Caco-2 (cell line): ENCODE measurements around the gene DNAJC1. TPM values are rescaled to one million over a fixed set of nuclear protein-coding genes. Genes with fewer than 3 reads are reported as not detected.
"Not testable (repeated sequence)": the region's sequence is repeated elsewhere in the genome, so short reads cannot be mapped to it uniquely, and the experiment has no call there.

Experiments used
- BruUV-seq: library from RNA; stranded (reverse); fragments of 400-500 nt; replicated peaks from 2 replicates; lab custom pipeline; 2021; lab: Mats Ljungman, UMichigan
- CTCF ChIA-PET: fragments of 300-600 bp; sonication (Branson Sonifier 250); formaldehyde crosslinking; loops from one replicate; lab custom pipeline; 2022; ENCODE audit warnings: antibody characterized with exemption; lab: Charles Lee
- POLR2A ChIA-PET: fragments of 300-600 bp; sonication (Branson Sonifier 250); formaldehyde crosslinking; loops from one replicate; lab custom pipeline; 2022; ENCODE audit warnings: antibody characterized with exemption; lab: Charles Lee
- DNase-seq, 2 experiments: peaks; one replicate each; pipeline versions ENCODE4 v3.0.0 to v3.0.0-alpha.2; 2020 to 2022
- H3K27me3 ChIP-seq: replicated peaks from 2 replicates; pipeline ENCODE4 v1.6.0; 2011; ENCODE audit warnings: low read length; ENCODE audit not compliant: control insufficient read depth, insufficient read depth
- H3K36me3 ChIP-seq: 2 replicates; pipeline ENCODE4 v1.5.1; 2011; ENCODE audit warnings: low read length; ENCODE audit not compliant: control insufficient read depth, insufficient read depth
- H3K4me1 ChIP-seq: fragments of 250-450 bp; sonication (Bioruptor Pico); 2 replicates; pipeline ENCODE4 v1.5.1; 2020; ENCODE audit warnings: mild to moderate bottlenecking
- H3K4me3 ChIP-seq: 2 replicates; pipeline ENCODE4 v1.5.1; 2011; ENCODE audit warnings: low read depth, mild to moderate bottlenecking, control low read depth, low read length
- H3K9me3 ChIP-seq: fragments of 250-450 bp; sonication (Bioruptor Pico); 2 replicates; pipeline ENCODE4 v1.5.1; 2020; ENCODE audit warnings: mild to moderate bottlenecking, moderate library complexity
- H3K27ac Mint-ChIP-seq: one replicate; pipeline ENCODE4 v1.8.0; 2022; ENCODE audit warnings: mixed read lengths; ENCODE audit not compliant: unreplicated experiment
- H3K27me3 Mint-ChIP-seq: one replicate; pipeline ENCODE4 v1.8.0; 2022; ENCODE audit warnings: mixed read lengths; ENCODE audit not compliant: insufficient read depth, unreplicated experiment
- H3K36me3 Mint-ChIP-seq: one replicate; pipeline ENCODE4 v1.8.0; 2022; ENCODE audit warnings: mild to moderate bottlenecking, mixed read lengths; ENCODE audit not compliant: insufficient read depth, unreplicated experiment
- H3K4me1 Mint-ChIP-seq: one replicate; pipeline ENCODE4 v1.8.0; 2022; ENCODE audit warnings: low read depth, mixed read lengths; ENCODE audit not compliant: unreplicated experiment
- H3K4me3 Mint-ChIP-seq: one replicate; pipeline ENCODE4 v1.8.0; 2022; ENCODE audit warnings: mild to moderate bottlenecking, moderate library complexity, mixed read lengths; ENCODE audit not compliant: unreplicated experiment
- H3K9me3 Mint-ChIP-seq: one replicate; pipeline ENCODE4 v1.8.0; 2022; ENCODE audit warnings: mixed read lengths; ENCODE audit not compliant: unreplicated experiment
- intact Hi-C: fragments of 100-400 bp; cut with micrococcal nuclease; formaldehyde crosslinking; loops from one replicate; pipeline ENCODE4 v1.10.0; 2022; ENCODE audit not compliant: unreplicated experiment
- total RNA-seq: library from RNA; stranded (reverse); gene quantifications from 2 replicates; pipeline ENCODE4 v1.2.3, GENCODE V29; 2022
- TF ChIP-seq, protein P1 (sequence below), 2 experiments: fragments of 200-600 bp in 1 of 2; IDR thresholded peaks; 1 replicate in 1 of 2; 2 replicates in 1 of 2; pipeline versions ENCODE4 v1.5.1 to v1.8.0; 2011 to 2022; ENCODE audit warnings: antibody characterized with exemption in 1 of 2, control low read depth in 1 of 2, inconsistent platforms in 1 of 2, low read depth in 1 of 2, low read length in 1 of 2, mild to moderate bottlenecking in 1 of 2, moderate library complexity in 1 of 2; ENCODE audit not compliant: insufficient read depth in 1 of 2, severe bottlenecking in 1 of 2, unreplicated experiment in 1 of 2

DNAJC1 gene
- total RNA-seq, 1 experiment from 2014 or later, result 50.7 TPM

DNA sequence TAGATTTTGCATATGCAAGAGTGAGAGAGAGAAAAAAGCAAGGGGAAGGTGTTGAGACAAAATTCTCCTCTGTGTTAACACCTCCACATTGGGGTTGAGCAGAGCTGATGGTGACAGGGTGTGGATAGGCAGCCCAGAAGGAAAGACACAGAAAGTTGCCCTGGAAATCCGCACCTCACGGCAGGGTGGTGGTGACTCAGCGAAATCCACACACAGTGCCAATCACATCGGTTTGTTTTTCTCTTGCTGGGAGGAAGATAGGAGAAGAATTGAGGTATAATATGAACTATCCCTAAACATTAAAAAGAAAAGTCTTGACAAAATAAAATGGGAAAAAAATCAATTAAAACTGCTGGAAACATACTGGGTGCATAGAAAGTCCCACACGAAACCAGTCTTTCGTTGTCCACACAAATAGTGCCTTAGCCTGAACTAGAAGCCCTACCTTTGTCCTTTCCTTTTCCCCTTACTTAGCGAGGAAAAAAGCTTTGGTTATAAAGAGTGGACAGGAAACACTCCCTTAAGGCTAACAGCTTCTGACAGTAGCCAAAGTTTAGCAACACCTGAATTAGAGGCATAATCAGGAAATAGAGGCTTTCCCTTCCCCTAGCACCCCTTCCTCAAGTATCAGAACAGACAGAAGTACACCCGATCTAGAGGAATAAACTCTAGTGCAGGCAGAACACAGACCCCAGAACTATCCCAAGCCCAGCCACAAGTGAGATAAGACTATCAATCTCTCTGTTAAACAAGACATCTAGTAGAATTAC, 39.2 kb upstream of the DNAJC1 start:
- BruUV-seq, result no TSS peak
- Mint-ChIP-seq H3K36me3 (no peaks in the 10 kb centered on the region), H3K27me3 (peaks cover 13% of the 10 kb centered on the region), H3K27ac (no peak overlapping the region), H3K4me1 (no peaks in the 10 kb centered on the region), H3K9me3 (no peaks in the 10 kb centered on the region), H3K4me3 (no peak overlapping the region)
- ChIA-PET CTCF (no interaction called here), POLR2A (no interaction called here)
- H3K27me3 ChIP-seq, result no peaks in the 10 kb centered on the region
- DNase-seq, result no peak
- no peaks in the 10 kb centered on the region for H3K4me1 ChIP-seq
- H3K4me3 ChIP-seq, result no peak overlapping the region
- H3K36me3 ChIP-seq, result no peaks in the 10 kb centered on the region
- TF ChIP-seq, protein P1, sequence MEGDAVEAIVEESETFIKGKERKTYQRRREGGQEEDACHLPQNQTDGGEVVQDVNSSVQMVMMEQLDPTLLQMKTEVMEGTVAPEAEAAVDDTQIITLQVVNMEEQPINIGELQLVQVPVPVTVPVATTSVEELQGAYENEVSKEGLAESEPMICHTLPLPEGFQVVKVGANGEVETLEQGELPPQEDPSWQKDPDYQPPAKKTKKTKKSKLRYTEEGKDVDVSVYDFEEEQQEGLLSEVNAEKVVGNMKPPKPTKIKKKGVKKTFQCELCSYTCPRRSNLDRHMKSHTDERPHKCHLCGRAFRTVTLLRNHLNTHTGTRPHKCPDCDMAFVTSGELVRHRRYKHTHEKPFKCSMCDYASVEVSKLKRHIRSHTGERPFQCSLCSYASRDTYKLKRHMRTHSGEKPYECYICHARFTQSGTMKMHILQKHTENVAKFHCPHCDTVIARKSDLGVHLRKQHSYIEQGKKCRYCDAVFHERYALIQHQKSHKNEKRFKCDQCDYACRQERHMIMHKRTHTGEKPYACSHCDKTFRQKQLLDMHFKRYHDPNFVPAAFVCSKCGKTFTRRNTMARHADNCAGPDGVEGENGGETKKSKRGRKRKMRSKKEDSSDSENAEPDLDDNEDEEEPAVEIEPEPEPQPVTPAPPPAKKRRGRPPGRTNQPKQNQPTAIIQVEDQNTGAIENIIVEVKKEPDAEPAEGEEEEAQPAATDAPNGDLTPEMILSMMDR (IDR thresholded peaks at IDR 0.05; ENCODE audit: insufficient read depth in 1 of 2, low read depth in 1 of 2, low read length in 1 of 2, severe bottlenecking in 1 of 2, unreplicated experiment in 1 of 2), result no peak
- H3K9me3 ChIP-seq, result no peaks in the 10 kb centered on the region
- intact Hi-C loops, result no loop called here

DNA sequence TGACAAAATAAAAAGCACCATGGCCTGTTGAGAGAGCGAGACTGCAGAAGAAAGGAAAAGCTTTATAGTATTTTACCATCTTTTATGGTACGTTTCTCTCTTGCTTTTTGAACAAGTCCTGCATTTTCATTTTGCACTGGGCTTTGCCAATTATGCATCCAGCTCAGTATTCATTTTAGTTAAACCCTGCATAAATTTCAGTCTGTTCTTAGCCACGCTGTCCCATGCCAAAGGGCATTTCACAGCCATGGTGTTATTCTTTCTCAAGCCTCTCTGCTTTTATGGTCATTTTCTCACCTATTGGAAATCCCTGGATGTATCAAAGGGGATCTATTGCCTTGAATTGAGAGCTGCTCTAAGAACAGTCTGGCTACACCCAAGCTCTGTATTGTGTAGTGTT, 30.8 kb upstream of the DNAJC1 start:
- ChIA-PET POLR2A (no interaction called here), CTCF (no interaction called here)
- no peak overlapping the region for H3K4me3 Mint-ChIP-seq
- Histone ChIP-seq H3K4me1 (no peaks in the 10 kb centered on the region), H3K27me3 (no peaks in the 10 kb centered on the region), H3K4me3 (no peak overlapping the region), H3K36me3 (no peaks in the 10 kb centered on the region), H3K9me3 (peaks cover 7% of the 10 kb centered on the region; the same call in 1 of the 2 replicates)
- no peaks in the 10 kb centered on the region for H3K36me3 Mint-ChIP-seq
- intact Hi-C loops, result no loop called here
- H3K9me3 Mint-ChIP-seq, result peaks cover 39% of the 10 kb centered on the region
- TF ChIP-seq, protein P1 (IDR thresholded peaks at IDR 0.05; ENCODE audit: insufficient read depth in 1 of 2, low read depth in 1 of 2, low read length in 1 of 2, severe bottlenecking in 1 of 2, unreplicated experiment in 1 of 2), result no peak
- peaks cover 17% of the 10 kb centered on the region for H3K27me3 Mint-ChIP-seq
- H3K27ac Mint-ChIP-seq, result no peak overlapping the region
- H3K4me1 Mint-ChIP-seq, result peaks cover 7% of the 10 kb centered on the region
- no TSS peak for BruUV-seq
- no peak for DNase-seq

DNA sequence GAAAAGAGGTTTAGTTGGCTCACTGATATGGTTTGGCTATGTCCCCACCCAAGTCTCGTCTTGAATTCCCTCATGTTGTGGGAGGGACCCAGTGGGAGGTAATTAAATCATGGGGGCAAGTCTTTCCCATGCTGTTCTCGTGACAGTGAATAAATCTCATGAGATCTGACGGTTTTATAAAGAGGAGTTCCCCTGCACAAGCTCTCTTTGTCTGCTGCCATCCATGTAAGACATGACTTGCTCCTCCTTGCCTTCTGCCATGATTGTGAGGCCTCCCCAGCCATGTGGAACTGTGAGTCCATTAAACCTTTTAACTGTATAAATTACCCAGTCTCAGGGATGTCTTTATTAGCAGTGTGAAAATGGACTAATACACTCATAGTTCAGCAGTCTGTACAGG, 28.7 kb upstream of the DNAJC1 start:
- peaks cover 15% of the 10 kb centered on the region for H3K27me3 Mint-ChIP-seq
- CTCF ChIA-PET, H3K27me3 ChIP-seq, intact Hi-C loops, POLR2A ChIA-PET, H3K36me3 ChIP-seq, H3K9me3 ChIP-seq, H3K4me1 ChIP-seq, H3K4me3 ChIP-seq, BruUV-seq, H3K4me1 Mint-ChIP-seq, H3K4me3 Mint-ChIP-seq, H3K27ac Mint-ChIP-seq, DNase-seq, H3K36me3 Mint-ChIP-seq: not testable (repeated sequence)
- H3K9me3 Mint-ChIP-seq, result peaks cover 39% of the 10 kb centered on the region
